Mammary epithelial cell (primary cell): ENCODE measurements around the gene MIXL1.

Experiments used
- CTCF ChIP-seq, 2 donors: IDR thresholded peaks in 1 of 2; conservative IDR thresholded peaks in 1 of 2; 2 replicates each; pipeline ENCODE4 v1.5.1; 2011 to 2012; ENCODE audit warnings: inconsistent platforms in 2 of 2, low read length in 2 of 2, mild to moderate bottlenecking in 2 of 2, control low read depth in 1 of 2, low read depth in 1 of 2; ENCODE audit not compliant: insufficient read depth in 1 of 2; ENCODE audit errors: extremely low read depth in 1 of 2
- EZH2 ChIP-seq: IDR thresholded peaks from 2 replicates; pipeline ENCODE4 v1.6.1; 2012; ENCODE audit warnings: low read length, inconsistent platforms, borderline replicate concordance

GRCh38 chr1:226187019-226187322 lies 36.5 kb upstream of the MIXL1 start:
- TF ChIP-seq CTCF (conservative IDR thresholded peaks at IDR 0.05 in 1 of 2, IDR thresholded peaks at IDR 0.05 in 1 of 2; ENCODE audit: extremely low read depth in 1 of 2, insufficient read depth in 1 of 2, low read depth in 1 of 2, low read length in 2 of 2) (no peak), EZH2 (no peak)
